K562 (cell line): ENCODE data around the gene TNFRSF18. TPM values are rescaled to one million over a fixed set of nuclear protein-coding genes. Genes with fewer than 3 reads are reported as not detected.

ENCODE experiments used
- BHLHE40 ChIP-seq: IDR thresholded peaks from 2 replicates; pipeline ENCODE4 v1.6.1; 2011; ENCODE audit warnings: low read length, improper control_type of control experiment
- CREM ChIP-seq: IDR thresholded peaks from 2 replicates; pipeline ENCODE4 v1.6.1; 2014; ENCODE audit warnings: antibody characterized with exemption, low read depth
- HBP1 ChIP-seq: fragments of 450-650 bp; formaldehyde crosslinking; IDR thresholded peaks from 2 replicates; pipeline ENCODE4 v1.4.0; 2022; ENCODE audit warnings: missing genetic modification characterization
- HDAC8 ChIP-seq: fragments of 450-650 bp; IDR thresholded peaks from 2 replicates; pipeline ENCODE4 v1.6.1; 2016; ENCODE audit warnings: mild to moderate bottlenecking, missing genetic modification characterization, moderate library complexity, missing compliant biosample characterization
- HDGF ChIP-seq: fragments of 450-650 bp; IDR thresholded peaks from 2 replicates; pipeline ENCODE4 v1.6.1; 2016
- HIVEP1 ChIP-seq: fragments of 250-450 bp; sonication (Bioruptor Pico); IDR thresholded peaks from 2 replicates; pipeline ENCODE4 v1.4.0; 2020; ENCODE audit warnings: mild to moderate bottlenecking
- MNT ChIP-seq, 2 experiments: fragments of 450-650 bp; conservative IDR thresholded peaks; 2 replicates each; pipeline ENCODE4 v1.6.1; 2017; ENCODE audit warnings: mild to moderate bottlenecking in 2 of 2, moderate library complexity in 2 of 2
- MTA2 ChIP-seq: fragments of 450-650 bp; IDR thresholded peaks from 2 replicates; pipeline ENCODE4 v1.6.1; 2016; ENCODE audit warnings: low read depth
- RFX1 ChIP-seq: fragments of 450-650 bp; IDR thresholded peaks from 2 replicates; pipeline ENCODE4 v1.6.1; 2016; ENCODE audit warnings: mild to moderate bottlenecking, moderate library complexity
- polyA plus RNA-seq, 8 experiments: library from polyadenylated mRNA; depleted of rRNA in 4 of 8; stranded (reverse) in 5 of 8; unstranded in 3 of 8; fragments of >200 nt; fragmentation: Nextera tagmentation in 2 of 8; fragmentation: Illumina TruSeq in 1 of 8; extraction: Ambion mirVana in 2 of 8; extraction: Trizol in 1 of 8; gene quantifications; 2 replicates each; pipeline versions ENCODE4 v1.2.1 to v1.2.3, GENCODE V29; 2011 to 2014; ENCODE audit warnings: inconsistent platforms in 1 of 8, missing spikeins in 1 of 8
- total RNA-seq, 7 experiments: library from RNA; depleted of rRNA in 6 of 7; stranded (reverse); fragments of >200 nt in 6 of 7; fragmentation: Illumina TruSeq in 2 of 7; extraction: Trizol in 2 of 7; gene quantifications; 2 replicates each; pipeline versions ENCODE4 v1.2.1 to v1.2.3, GENCODE V29; 2011 to 2021; ENCODE audit warnings: low replicate concordance in 1 of 7
- TF ChIP-seq, protein P1 (sequence below): fragments of 450-650 bp; IDR thresholded peaks from 2 replicates; pipeline ENCODE4 v1.6.1; 2016; ENCODE audit warnings: mild to moderate bottlenecking, moderate library complexity
- TF ChIP-seq, protein P2 (sequence below): sonication (generic); formaldehyde crosslinking; IDR thresholded peaks from 2 replicates; pipeline ENCODE4 v1.8.1; 2022; ENCODE audit warnings: missing genetic modification reagents

The TNFRSF18 gene
- total and polyA plus RNA-seq, 9 of the 15 experiments (the other 6 are each of a cell fraction or from before 2014, with no cell fraction given) = 0.24 to 0.27 TPM; not detected in 7

- TF ChIP-seq, protein P1, sequence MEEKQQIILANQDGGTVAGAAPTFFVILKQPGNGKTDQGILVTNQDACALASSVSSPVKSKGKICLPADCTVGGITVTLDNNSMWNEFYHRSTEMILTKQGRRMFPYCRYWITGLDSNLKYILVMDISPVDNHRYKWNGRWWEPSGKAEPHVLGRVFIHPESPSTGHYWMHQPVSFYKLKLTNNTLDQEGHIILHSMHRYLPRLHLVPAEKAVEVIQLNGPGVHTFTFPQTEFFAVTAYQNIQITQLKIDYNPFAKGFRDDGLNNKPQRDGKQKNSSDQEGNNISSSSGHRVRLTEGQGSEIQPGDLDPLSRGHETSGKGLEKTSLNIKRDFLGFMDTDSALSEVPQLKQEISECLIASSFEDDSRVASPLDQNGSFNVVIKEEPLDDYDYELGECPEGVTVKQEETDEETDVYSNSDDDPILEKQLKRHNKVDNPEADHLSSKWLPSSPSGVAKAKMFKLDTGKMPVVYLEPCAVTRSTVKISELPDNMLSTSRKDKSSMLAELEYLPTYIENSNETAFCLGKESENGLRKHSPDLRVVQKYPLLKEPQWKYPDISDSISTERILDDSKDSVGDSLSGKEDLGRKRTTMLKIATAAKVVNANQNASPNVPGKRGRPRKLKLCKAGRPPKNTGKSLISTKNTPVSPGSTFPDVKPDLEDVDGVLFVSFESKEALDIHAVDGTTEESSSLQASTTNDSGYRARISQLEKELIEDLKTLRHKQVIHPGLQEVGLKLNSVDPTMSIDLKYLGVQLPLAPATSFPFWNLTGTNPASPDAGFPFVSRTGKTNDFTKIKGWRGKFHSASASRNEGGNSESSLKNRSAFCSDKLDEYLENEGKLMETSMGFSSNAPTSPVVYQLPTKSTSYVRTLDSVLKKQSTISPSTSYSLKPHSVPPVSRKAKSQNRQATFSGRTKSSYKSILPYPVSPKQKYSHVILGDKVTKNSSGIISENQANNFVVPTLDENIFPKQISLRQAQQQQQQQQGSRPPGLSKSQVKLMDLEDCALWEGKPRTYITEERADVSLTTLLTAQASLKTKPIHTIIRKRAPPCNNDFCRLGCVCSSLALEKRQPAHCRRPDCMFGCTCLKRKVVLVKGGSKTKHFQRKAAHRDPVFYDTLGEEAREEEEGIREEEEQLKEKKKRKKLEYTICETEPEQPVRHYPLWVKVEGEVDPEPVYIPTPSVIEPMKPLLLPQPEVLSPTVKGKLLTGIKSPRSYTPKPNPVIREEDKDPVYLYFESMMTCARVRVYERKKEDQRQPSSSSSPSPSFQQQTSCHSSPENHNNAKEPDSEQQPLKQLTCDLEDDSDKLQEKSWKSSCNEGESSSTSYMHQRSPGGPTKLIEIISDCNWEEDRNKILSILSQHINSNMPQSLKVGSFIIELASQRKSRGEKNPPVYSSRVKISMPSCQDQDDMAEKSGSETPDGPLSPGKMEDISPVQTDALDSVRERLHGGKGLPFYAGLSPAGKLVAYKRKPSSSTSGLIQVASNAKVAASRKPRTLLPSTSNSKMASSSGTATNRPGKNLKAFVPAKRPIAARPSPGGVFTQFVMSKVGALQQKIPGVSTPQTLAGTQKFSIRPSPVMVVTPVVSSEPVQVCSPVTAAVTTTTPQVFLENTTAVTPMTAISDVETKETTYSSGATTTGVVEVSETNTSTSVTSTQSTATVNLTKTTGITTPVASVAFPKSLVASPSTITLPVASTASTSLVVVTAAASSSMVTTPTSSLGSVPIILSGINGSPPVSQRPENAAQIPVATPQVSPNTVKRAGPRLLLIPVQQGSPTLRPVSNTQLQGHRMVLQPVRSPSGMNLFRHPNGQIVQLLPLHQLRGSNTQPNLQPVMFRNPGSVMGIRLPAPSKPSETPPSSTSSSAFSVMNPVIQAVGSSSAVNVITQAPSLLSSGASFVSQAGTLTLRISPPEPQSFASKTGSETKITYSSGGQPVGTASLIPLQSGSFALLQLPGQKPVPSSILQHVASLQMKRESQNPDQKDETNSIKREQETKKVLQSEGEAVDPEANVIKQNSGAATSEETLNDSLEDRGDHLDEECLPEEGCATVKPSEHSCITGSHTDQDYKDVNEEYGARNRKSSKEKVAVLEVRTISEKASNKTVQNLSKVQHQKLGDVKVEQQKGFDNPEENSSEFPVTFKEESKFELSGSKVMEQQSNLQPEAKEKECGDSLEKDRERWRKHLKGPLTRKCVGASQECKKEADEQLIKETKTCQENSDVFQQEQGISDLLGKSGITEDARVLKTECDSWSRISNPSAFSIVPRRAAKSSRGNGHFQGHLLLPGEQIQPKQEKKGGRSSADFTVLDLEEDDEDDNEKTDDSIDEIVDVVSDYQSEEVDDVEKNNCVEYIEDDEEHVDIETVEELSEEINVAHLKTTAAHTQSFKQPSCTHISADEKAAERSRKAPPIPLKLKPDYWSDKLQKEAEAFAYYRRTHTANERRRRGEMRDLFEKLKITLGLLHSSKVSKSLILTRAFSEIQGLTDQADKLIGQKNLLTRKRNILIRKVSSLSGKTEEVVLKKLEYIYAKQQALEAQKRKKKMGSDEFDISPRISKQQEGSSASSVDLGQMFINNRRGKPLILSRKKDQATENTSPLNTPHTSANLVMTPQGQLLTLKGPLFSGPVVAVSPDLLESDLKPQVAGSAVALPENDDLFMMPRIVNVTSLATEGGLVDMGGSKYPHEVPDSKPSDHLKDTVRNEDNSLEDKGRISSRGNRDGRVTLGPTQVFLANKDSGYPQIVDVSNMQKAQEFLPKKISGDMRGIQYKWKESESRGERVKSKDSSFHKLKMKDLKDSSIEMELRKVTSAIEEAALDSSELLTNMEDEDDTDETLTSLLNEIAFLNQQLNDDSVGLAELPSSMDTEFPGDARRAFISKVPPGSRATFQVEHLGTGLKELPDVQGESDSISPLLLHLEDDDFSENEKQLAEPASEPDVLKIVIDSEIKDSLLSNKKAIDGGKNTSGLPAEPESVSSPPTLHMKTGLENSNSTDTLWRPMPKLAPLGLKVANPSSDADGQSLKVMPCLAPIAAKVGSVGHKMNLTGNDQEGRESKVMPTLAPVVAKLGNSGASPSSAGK = no peak
- TF ChIP-seq HDGF = no peak
- no peak for TF ChIP-seq MTA2
- no peak for TF ChIP-seq MNT (conservative IDR thresholded peaks at IDR 0.05)
- no peak for TF ChIP-seq HIVEP1 (CRISPR knock-in tag)
- TF ChIP-seq, protein P2, sequence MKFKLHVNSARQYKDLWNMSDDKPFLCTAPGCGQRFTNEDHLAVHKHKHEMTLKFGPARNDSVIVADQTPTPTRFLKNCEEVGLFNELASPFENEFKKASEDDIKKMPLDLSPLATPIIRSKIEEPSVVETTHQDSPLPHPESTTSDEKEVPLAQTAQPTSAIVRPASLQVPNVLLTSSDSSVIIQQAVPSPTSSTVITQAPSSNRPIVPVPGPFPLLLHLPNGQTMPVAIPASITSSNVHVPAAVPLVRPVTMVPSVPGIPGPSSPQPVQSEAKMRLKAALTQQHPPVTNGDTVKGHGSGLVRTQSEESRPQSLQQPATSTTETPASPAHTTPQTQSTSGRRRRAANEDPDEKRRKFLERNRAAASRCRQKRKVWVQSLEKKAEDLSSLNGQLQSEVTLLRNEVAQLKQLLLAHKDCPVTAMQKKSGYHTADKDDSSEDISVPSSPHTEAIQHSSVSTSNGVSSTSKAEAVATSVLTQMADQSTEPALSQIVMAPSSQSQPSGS (CRISPR knock-in tag) = no peak
- 0 out of 2 replicates have a peak, but pooled peaks have one; percentile 4 for TF ChIP-seq CREM
- no peak for TF ChIP-seq BHLHE40
- TF ChIP-seq RFX1 = no peak
- TF ChIP-seq HBP1 (CRISPR knock-in tag) = no peak
- TF ChIP-seq HDAC8 = no peak
Observed at GRCh38 chr1:1157914-1158710, 48.3 kb downstream of the TNFRSF18 start (continued).
